CD4-positive, alpha-beta memory T cell (primary cell): ENCODE data around the gene ZRANB2. TPM values are rescaled to one million over a fixed set of nuclear protein-coding genes. Genes with fewer than 3 reads are reported as not detected.

Source experiments
- CTCF ChIA-PET: fragments of 350-600 bp; sonication (Branson Sonifier 250); formaldehyde crosslinking; loops from one replicate; lab custom pipeline; 2021; ENCODE audit warnings: inconsistent platforms; ENCODE audit not compliant: partially characterized antibody; lab: Charles Lee
- POLR2A ChIA-PET: fragments of 350-600 bp; sonication (Branson Sonifier 250); formaldehyde crosslinking; loops from one replicate; lab custom pipeline; 2021; ENCODE audit not compliant: partially characterized antibody; lab: Charles Lee
- DNase-seq, 5 donors: peaks; one replicate each; pipeline versions ENCODE4 v3.0.0 to v3.0.0-alpha.2; 2020 to 2022; ENCODE audit warnings: mixed read lengths in 1 of 5
- H3K27ac ChIP-seq: one replicate; pipeline ENCODE4 v1.7.0; 2013; ENCODE audit warnings: low read depth, low read length
- H3K27me3 ChIP-seq: 2 replicates; pipeline ENCODE4 v1.7.0; 2013; ENCODE audit warnings: mild to moderate bottlenecking, low read length, moderate library complexity; ENCODE audit not compliant: insufficient read depth
- H3K36me3 ChIP-seq: 2 replicates; pipeline ENCODE4 v1.7.0; 2013; ENCODE audit warnings: mild to moderate bottlenecking, low read length, moderate library complexity; ENCODE audit not compliant: insufficient read depth
- H3K4me1 ChIP-seq: 2 replicates; pipeline ENCODE4 v1.7.0; 2013; ENCODE audit warnings: mild to moderate bottlenecking, low read length, moderate library complexity; ENCODE audit not compliant: insufficient read depth
- H3K4me3 ChIP-seq, 2 donors: one replicate each; pipeline ENCODE4 v1.7.0; 2013; ENCODE audit warnings: low read length in 2 of 2, mild to moderate bottlenecking in 1 of 2
- H3K9me3 ChIP-seq, 2 donors: one replicate each; pipeline ENCODE4 v1.7.0; 2013; ENCODE audit warnings: low read length in 2 of 2, control low read depth in 1 of 2; ENCODE audit not compliant: control insufficient read depth in 1 of 2
- H3K27ac Mint-ChIP-seq, 7 donors: one replicate each; pipeline ENCODE4 v1.8.0; 2020 to 2021; ENCODE audit warnings: mixed read lengths in 7 of 7, mild to moderate bottlenecking in 6 of 7, inconsistent platforms in 3 of 7, moderate library complexity in 3 of 7
- H3K27me3 Mint-ChIP-seq, 2 donors: one replicate each; pipeline ENCODE4 v1.8.0; 2020 to 2021; ENCODE audit warnings: mixed read lengths in 2 of 2
- H3K36me3 Mint-ChIP-seq, 2 donors: one replicate each; pipeline ENCODE4 v1.8.0; 2020 to 2021; ENCODE audit warnings: mixed read lengths in 2 of 2, inconsistent platforms in 1 of 2, mild to moderate bottlenecking in 1 of 2
- H3K4me1 Mint-ChIP-seq, 4 donors: one replicate each; pipeline ENCODE4 v1.8.0; 2020 to 2021; ENCODE audit warnings: mixed read lengths in 4 of 4, mild to moderate bottlenecking in 1 of 4
- H3K4me3 Mint-ChIP-seq, 8 donors: one replicate each; pipeline ENCODE4 v1.8.0; 2020 to 2021; ENCODE audit warnings: mixed read lengths in 8 of 8, mild to moderate bottlenecking in 7 of 8, moderate library complexity in 6 of 8, inconsistent platforms in 3 of 8
- H3K9me3 Mint-ChIP-seq, 8 donors: one replicate each; pipeline ENCODE4 v1.8.0; 2020 to 2021; ENCODE audit warnings: mixed read lengths in 8 of 8, mild to moderate bottlenecking in 5 of 8, inconsistent platforms in 3 of 8, moderate library complexity in 1 of 8
- intact Hi-C: fragments of 100-400 bp; cut with micrococcal nuclease; formaldehyde crosslinking; loops from one replicate; pipeline ENCODE4 v1.15.1; 2023
- polyA plus RNA-seq, 2 donors: library from polyadenylated mRNA; unstranded; fragments of 300-500 nt; fragmentation: Illumina TruSeq; gene quantifications; one replicate each; pipeline ENCODE4 v1.2.3, GENCODE V29; 2021
- total RNA-seq, 2 experiments: library from RNA; stranded (reverse); gene quantifications; one replicate each; pipeline ENCODE4 v1.2.3, GENCODE V29; 2021

The ZRANB2 gene
- total and polyA plus RNA-seq, 4 experiments from 2014 or later = 45.5 to 159 (median 104) TPM

DNA sequence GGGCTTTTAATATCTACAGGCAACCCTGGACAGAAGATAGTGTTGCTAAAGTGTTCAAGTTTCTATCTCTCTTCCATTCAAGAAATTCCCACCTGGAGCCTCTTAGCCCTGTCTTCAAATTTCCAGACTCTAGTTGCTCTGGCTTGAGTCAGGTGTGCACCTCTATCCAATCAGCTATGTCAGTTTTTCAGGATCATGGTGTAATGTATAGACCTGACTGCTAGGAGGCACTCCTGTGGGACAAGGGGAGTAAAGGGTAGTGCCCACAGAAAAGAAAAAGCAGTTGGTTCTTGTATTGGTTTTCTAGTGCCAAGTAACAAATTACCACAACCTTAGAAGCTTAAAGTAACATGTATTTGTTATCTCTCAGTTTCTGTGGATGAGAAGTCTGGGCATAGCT, 6.2 kb upstream of the ZRANB2 start:
- H3K36me3 ChIP-seq = no peaks in the 10 kb centered on the region
- Mint-ChIP-seq H3K4me1 (peaks cover 0 to 1% (median under 1%) of the 10 kb centered on the region in 4 donors), H3K36me3 (no peaks in the 10 kb centered on the region), H3K27me3 (peaks cover 5 to 7% of the 10 kb centered on the region in 2 donors), H3K9me3 (no peaks in the 10 kb centered on the region), H3K27ac (no peak overlapping the region), H3K4me3 (no peak overlapping the region)
- H3K4me1 ChIP-seq = no peaks in the 10 kb centered on the region
- no peaks in the 10 kb centered on the region for H3K27me3 ChIP-seq
- no peak for DNase-seq
- H3K27ac ChIP-seq = no peak overlapping the region
- intact Hi-C loops = no loop called here
- H3K9me3 ChIP-seq = no peaks in the 10 kb centered on the region
- ChIA-PET POLR2A (no interaction called here), CTCF (no interaction called here)
- H3K4me3 ChIP-seq = no peak overlapping the region

- no peaks in the 10 kb centered on the region for H3K9me3 ChIP-seq
- H3K27me3 ChIP-seq = no peaks in the 10 kb centered on the region
- H3K27ac ChIP-seq = no peak overlapping the region
- no peak for DNase-seq
- H3K4me1 ChIP-seq = peaks cover 6% of the 10 kb centered on the region
- ChIA-PET CTCF (no interaction called here), POLR2A (no interaction called here)
- H3K4me3 Mint-ChIP-seq = no peak overlapping the region
- H3K36me3 ChIP-seq = no peaks in the 10 kb centered on the region
- no peak overlapping the region for H3K4me3 ChIP-seq
- no peak overlapping the region for H3K27ac Mint-ChIP-seq
- peaks cover 5 to 7% of the 10 kb centered on the region in 2 donors for H3K27me3 Mint-ChIP-seq
- peaks cover 0 to 2% of the 10 kb centered on the region in 2 donors for H3K36me3 Mint-ChIP-seq
- peaks cover 3 to 9% (median 7%) of the 10 kb centered on the region in 4 donors for H3K4me1 Mint-ChIP-seq
- peaks cover 0 to 3% (median 0%) of the 10 kb centered on the region in 8 donors for H3K9me3 Mint-ChIP-seq
- intact Hi-C loops = no loop called here
Observed at GRCh38 chr1:71086331-71086730, 5.5 kb upstream of the ZRANB2 start.

DNA sequence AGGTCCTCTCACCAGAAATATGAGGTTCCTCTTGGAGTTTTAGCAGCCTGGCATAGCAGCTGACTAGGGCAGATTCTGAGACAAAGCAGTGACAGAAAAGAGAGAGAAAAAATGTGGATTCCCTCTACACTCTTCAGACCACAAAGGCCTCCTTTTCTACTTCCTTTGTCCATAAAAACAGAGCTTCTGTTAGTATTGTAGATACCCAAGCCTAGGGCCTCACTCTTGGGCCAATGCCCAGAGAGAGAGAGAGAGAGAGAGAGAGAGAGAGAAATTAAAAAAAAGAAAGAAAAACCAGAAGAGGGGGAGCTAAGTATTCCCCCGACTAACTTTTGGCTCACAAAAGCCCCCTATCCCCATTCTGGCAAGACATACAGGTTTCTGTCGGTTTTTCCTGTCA, 2.4 kb upstream of the ZRANB2 start:
- no peaks in the 10 kb centered on the region for H3K27me3 ChIP-seq
- H3K27ac ChIP-seq = no peak overlapping the region
- H3K4me1 ChIP-seq = peaks cover 26% of the 10 kb centered on the region
- ChIA-PET POLR2A (no interaction called here), CTCF (no interaction called here)
- Mint-ChIP-seq H3K36me3 (peaks cover 8 to 20% of the 10 kb centered on the region in 2 donors), H3K4me3 (no peak overlapping the region), H3K4me1 (peaks cover 14 to 37% (median 23%) of the 10 kb centered on the region in 4 donors), H3K9me3 (peaks cover 0 to 3% (median 0%) of the 10 kb centered on the region in 8 donors), H3K27me3 (peaks cover 4 to 7% of the 10 kb centered on the region in 2 donors), H3K27ac (no peak overlapping the region)
- no peak overlapping the region for H3K4me3 ChIP-seq
- DNase-seq = no peak
- intact Hi-C loops = no loop called here
- H3K9me3 ChIP-seq = no peaks in the 10 kb centered on the region
- peaks cover 6% of the 10 kb centered on the region for H3K36me3 ChIP-seq

DNA sequence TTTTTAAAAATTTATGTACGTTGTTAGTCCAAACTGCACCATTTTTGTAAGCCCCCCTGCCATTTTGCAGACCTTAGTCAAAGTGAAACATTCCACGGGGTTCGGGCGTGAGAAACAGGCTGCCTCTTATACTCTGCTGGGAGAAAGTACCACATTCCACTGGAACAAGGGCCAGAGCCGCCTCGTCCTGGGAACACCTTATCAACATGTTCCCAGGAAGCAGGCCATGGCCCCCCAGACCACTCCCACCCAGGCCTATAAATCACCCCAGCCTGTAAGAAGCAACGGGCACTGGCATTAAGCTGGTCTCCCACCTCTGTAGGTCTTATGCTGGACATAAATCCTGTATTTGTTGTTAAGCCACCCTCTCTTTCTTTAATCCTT, 854 bp upstream of the ZRANB2 start:
- Histone ChIP-seq H3K36me3 (peaks cover 14% of the 10 kb centered on the region), H3K27me3 (no peaks in the 10 kb centered on the region), H3K4me3 (peak overlapping the region; percentile 32 to 95), H3K4me1 (peaks cover 29% of the 10 kb centered on the region), H3K9me3 (no peaks in the 10 kb centered on the region), H3K27ac (peak overlapping the region; percentile 95)
- H3K27me3 Mint-ChIP-seq = peaks cover 3 to 4% of the 10 kb centered on the region in 2 donors
- ChIA-PET POLR2A (interaction anchor here (0.7 to 1.9 kb wide), 11 partner anchors 8 to 878 kb away, joined by 3 to 17 read pairs (median 4); partner anchors contain the start of genes ANKRD13C, CTH and LRRC40), CTCF (interaction anchor here (0.8 to 2.0 kb wide), 10 partner anchors 9 to 877 kb away, joined by 3 to 12 read pairs (median 4); partner anchors contain the start of genes LRRC40 and SRSF11)
- peaks cover 14 to 30% of the 10 kb centered on the region in 2 donors for H3K36me3 Mint-ChIP-seq
- peak overlapping the region; percentile 80 to 100 (median 98) for H3K4me3 Mint-ChIP-seq
- H3K27ac Mint-ChIP-seq = peak overlapping the region; percentile 53 to 99 (median 97)
- intact Hi-C loops = loop anchor here (1.0 to 2.0 kb wide), 5 partner anchors 31 to 876 kb away; partner anchors contain the start of genes ANKRD13C, LRRC40 and SRSF11
- peaks cover 18 to 44% (median 23%) of the 10 kb centered on the region in 4 donors for H3K4me1 Mint-ChIP-seq
- peak in 1 of 5 donors; percentile 21 for DNase-seq
- peaks cover 0 to 3% (median 0%) of the 10 kb centered on the region in 8 donors for H3K9me3 Mint-ChIP-seq

DNA sequence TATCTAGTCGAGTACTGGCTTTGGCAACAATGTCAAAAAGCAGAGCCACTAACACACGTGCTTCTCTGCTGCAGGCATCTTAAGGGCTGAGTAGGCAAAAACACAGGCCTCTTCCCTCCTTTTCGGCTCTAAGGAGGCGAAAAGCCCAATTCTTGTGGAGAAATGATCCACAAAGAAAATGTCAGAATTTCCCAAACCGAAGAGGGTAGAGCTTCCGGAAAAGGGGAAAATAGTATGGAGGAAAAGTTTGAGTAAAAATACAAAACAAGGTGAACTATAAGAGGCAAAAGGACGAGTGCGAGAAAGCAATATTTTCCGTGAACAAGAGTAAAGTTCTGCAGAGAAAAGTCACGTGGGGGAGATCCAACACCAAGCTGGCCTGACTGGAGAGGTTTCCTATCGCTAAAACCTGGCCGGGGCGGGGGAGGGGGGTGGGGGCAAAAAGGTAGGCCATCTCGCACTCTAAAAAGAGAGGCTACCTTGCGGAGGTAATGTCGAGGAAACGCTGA, 551 bp downstream of the ZRANB2 start:
- Mint-ChIP-seq H3K9me3 (peaks cover 0 to 3% (median 0%) of the 10 kb centered on the region in 8 donors), H3K27me3 (peaks cover 2 to 3% of the 10 kb centered on the region in 2 donors), H3K4me3 (peak overlapping the region; percentile 91 to 100 (median 99)), H3K36me3 (peaks cover 26 to 44% of the 10 kb centered on the region in 2 donors), H3K4me1 (peaks cover 24 to 52% (median 34%) of the 10 kb centered on the region in 4 donors), H3K27ac (peak overlapping the region; percentile 97 to 100 (median 99))
- POLR2A ChIA-PET = interaction anchor here (0.6 to 1.9 kb wide), 16 partner anchors 9 to 877 kb away, joined by 3 to 17 read pairs (median 4); partner anchors contain the start of genes ANKRD13C, CTH, LRRC40 and SRSF11
- H3K9me3 ChIP-seq = no peaks in the 10 kb centered on the region
- intact Hi-C loops = loop anchor here (2.0 kb wide), 1 partner anchor 29 kb away; no protein-coding TSS in a partner anchor
- H3K27me3 ChIP-seq = no peaks in the 10 kb centered on the region
- H3K27ac ChIP-seq = peak overlapping the region; percentile 95
- CTCF ChIA-PET = interaction anchor here (0.7 to 2.0 kb wide), 8 partner anchors 11 to 875 kb away, joined by 3 to 12 read pairs (median 5); partner anchors contain the start of genes LRRC40 and SRSF11
- DNase-seq = peak in 2 of 5 donors; percentile 7 to 50
- peak overlapping the region; percentile 62 to 95 for H3K4me3 ChIP-seq
- peaks cover 27% of the 10 kb centered on the region for H3K36me3 ChIP-seq
- H3K4me1 ChIP-seq = peaks cover 31% of the 10 kb centered on the region

DNA sequence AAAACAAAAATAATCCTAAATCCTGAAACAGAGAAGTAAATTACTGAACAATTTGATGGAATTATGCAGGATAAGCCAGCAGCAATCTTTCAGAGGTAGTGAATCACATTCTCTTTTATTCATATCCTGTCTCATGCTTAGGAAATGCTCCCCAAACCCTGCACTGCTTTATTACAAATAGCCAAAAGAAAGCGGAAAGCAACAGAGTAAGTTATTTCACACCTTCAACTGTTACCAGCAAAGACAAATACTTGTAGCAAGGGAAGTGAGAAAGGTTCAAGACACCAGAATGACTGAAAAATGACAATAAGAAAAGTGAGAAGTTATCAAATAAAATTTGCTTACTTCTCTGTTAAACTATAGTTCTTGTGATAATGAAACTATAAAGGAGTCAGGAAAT, 6.2 kb downstream of the ZRANB2 start:
- ChIA-PET POLR2A (no interaction called here), CTCF (no interaction called here)
- DNase-seq = no peak
- H3K27ac ChIP-seq = no peak overlapping the region
- Mint-ChIP-seq H3K4me1 (peaks cover 25 to 50% (median 37%) of the 10 kb centered on the region in 4 donors), H3K36me3 (peaks cover 58 to 72% of the 10 kb centered on the region in 2 donors), H3K27me3 (no peaks in the 10 kb centered on the region), H3K4me3 (no peak overlapping the region), H3K9me3 (peaks cover 0 to 2% (median 0%) of the 10 kb centered on the region in 8 donors), H3K27ac (peak overlapping the region in 2 of 7 donors; percentile 55 to 78)
- peaks cover 23% of the 10 kb centered on the region for H3K4me1 ChIP-seq
- H3K27me3 ChIP-seq = no peaks in the 10 kb centered on the region
- intact Hi-C loops = no loop called here
- H3K36me3 ChIP-seq = peaks cover 73% of the 10 kb centered on the region
- no peak overlapping the region for H3K4me3 ChIP-seq
- no peaks in the 10 kb centered on the region for H3K9me3 ChIP-seq

- H3K4me1 ChIP-seq = peaks cover 6% of the 10 kb centered on the region
- H3K36me3 Mint-ChIP-seq = peaks cover 57 to 74% of the 10 kb centered on the region in 2 donors
- no peaks in the 10 kb centered on the region for H3K27me3 ChIP-seq
- H3K27ac Mint-ChIP-seq = peak overlapping the region in 3 of 7 donors; percentile 26 to 72 (median 37)
- intact Hi-C loops = no loop called here
- POLR2A ChIA-PET = no interaction called here
- H3K36me3 ChIP-seq = peaks cover 82% of the 10 kb centered on the region
- H3K4me3 Mint-ChIP-seq = no peak overlapping the region
- peaks cover 16 to 43% (median 23%) of the 10 kb centered on the region in 4 donors for H3K4me1 Mint-ChIP-seq
- DNase-seq = no peak
- peaks cover 0 to 2% (median 0%) of the 10 kb centered on the region in 8 donors for H3K9me3 Mint-ChIP-seq
- CTCF ChIA-PET = interaction anchor here (1.5 kb wide), 1 partner anchor 9 kb away, joined by 4 read pairs; no protein-coding TSS in a partner anchor
- no peaks in the 10 kb centered on the region for H3K9me3 ChIP-seq
- no peak overlapping the region for H3K4me3 ChIP-seq
- no peaks in the 10 kb centered on the region for H3K27me3 Mint-ChIP-seq
- H3K27ac ChIP-seq = no peak overlapping the region
Observed at GRCh38 chr1:71072273-71072672, 8.6 kb downstream of the ZRANB2 start.
